ENCODE results near the gene HLCS.

DNA sequence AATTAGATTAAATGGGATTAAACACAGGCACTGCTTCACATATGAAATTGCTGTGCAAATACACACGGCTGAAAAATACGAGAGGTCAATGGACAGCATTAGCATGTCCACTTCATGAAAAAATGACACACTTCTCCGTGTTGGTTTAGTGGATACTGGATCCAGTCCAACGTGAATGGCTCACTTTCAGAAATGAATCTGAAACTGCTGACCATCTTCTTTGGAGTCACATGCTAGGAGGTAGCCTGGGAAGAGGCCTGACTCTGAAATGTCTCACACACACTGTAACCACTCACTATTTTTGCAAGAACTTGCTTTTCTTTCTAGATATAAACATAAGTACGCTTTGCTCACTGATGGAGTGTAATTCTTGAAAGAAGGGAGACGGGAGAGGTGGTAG lies 127.3 kb downstream of the HLCS start:
- TF ChIP-seq, protein P1, sequence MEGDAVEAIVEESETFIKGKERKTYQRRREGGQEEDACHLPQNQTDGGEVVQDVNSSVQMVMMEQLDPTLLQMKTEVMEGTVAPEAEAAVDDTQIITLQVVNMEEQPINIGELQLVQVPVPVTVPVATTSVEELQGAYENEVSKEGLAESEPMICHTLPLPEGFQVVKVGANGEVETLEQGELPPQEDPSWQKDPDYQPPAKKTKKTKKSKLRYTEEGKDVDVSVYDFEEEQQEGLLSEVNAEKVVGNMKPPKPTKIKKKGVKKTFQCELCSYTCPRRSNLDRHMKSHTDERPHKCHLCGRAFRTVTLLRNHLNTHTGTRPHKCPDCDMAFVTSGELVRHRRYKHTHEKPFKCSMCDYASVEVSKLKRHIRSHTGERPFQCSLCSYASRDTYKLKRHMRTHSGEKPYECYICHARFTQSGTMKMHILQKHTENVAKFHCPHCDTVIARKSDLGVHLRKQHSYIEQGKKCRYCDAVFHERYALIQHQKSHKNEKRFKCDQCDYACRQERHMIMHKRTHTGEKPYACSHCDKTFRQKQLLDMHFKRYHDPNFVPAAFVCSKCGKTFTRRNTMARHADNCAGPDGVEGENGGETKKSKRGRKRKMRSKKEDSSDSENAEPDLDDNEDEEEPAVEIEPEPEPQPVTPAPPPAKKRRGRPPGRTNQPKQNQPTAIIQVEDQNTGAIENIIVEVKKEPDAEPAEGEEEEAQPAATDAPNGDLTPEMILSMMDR (IDR thresholded peaks at IDR 0.05; ENCODE audit: low read length), result no peak
- TF ChIP-seq EZH2phosphoT487 (IDR thresholded peaks at IDR 0.05; ENCODE audit: low read length) (no peak), EZH2 (optimal IDR thresholded peaks at IDR 0.05; ENCODE audit: low read depth, low read length) (no peak)
